Left lobe of liver (tissue), 2 donors: ENCODE results near the gene LHB. TPM values are rescaled to one million over a fixed set of nuclear protein-coding genes. Genes with fewer than 3 reads are reported as not detected.
"Not testable (repeated sequence)": the region's sequence is repeated elsewhere in the genome, so short reads cannot be mapped to it uniquely, and the experiment has no call there.

Experiments used
- ATAC-seq: fragments of 200-7000 bp; cut with Tn5 transposase; one replicate; pipeline ENCODE4 v1.9.1; 2020; ENCODE audit warnings: mild to moderate bottlenecking, moderate library complexity
- DNase-seq: peaks from one replicate; pipeline ENCODE4 v3.0.0-alpha.2; 2020; ENCODE audit warnings: low spot score
- total RNA-seq: library from RNA; stranded (reverse); gene quantifications from one replicate; pipeline ENCODE4 v1.2.1, GENCODE V29; 2021
- donor health status: DM: no; HTN: no; CAD: no; lungs with moderate emphysema.
- donor health status: DM: no; HTN: yes; CAD: no.

LHB gene
- not detected for total RNA-seq

- DNase-seq (no peak), ATAC-seq (no peak)
These were observed at the start of gene LHB for GRCh38 chr19:49017041-49017665. Gene LHB, minus strand, starts transcription at chr19:49017091. Its CDS starts 10 bp downstream, at chr19:49017081.

- DNase-seq (no peak), ATAC-seq (no peak)
These were observed 49.1 kb upstream of the LHB start for GRCh38 chr19:49065905-49066512.

GRCh38 chr19:49064768-49065611, 48.1 kb upstream of the LHB start, which contains the start of gene NTF4:
Gene NTF4, minus strand, starts transcription at chr19:49064818. Its CDS starts 2,821 bp downstream, at chr19:49061997.
- no peak for DNase-seq
- peak; percentile 65 for ATAC-seq

- DNase-seq = no peak
- no peak for ATAC-seq
These were observed 47.2 kb upstream of the LHB start for GRCh38 chr19:49064029-49064629.

- DNase-seq (no peak), ATAC-seq (no peak)
These were observed 44.6 kb upstream of the LHB start for GRCh38 chr19:49061445-49061844.

- ATAC-seq (no peak), DNase-seq (no peak)
These were observed 44.1 kb upstream of the LHB start for GRCh38 chr19:49061000-49061399.

DNA sequence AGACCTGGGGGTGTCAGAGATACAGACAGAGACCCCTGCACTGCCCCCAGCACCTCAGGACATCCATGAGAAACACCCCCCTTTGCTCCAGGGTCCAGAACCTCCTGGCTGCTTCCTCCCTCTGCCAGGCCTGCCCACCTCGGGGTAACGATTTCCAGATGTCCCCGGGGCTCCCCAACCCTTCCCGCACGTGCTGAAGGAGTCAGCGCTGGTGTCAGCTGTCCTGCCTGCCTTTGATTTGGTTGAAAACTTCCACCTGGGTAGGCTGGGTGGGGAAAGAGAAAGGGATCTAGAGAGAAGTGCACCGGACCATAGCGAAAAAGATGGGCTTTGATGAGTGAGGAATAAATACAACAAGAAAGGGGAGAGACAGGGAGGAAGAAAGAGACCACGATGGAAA, 42.2 kb upstream of the LHB start:
- ATAC-seq (no peak), DNase-seq (no peak)

DNA sequence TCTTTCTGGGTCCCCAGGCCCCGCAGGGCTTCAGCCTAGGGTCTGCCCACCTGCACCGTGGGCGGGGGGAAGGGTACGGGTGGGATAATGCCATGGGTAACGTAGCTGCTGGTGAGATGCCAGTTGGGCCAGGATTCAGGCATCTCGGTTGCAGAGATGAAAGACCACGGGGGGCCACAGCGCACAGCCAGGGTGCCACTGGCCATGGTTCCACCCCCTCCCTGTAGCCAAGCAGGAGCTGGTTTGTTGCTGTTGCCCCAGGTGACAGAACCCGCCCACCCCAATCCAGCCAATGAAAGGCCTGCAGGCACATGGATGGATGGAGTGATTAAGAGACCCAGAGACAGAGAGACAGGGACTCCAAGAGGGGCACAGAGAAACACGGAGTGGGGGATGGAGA, 41.7 kb upstream of the LHB start:
- DNase-seq = no peak
- ATAC-seq = no peak

DNA sequence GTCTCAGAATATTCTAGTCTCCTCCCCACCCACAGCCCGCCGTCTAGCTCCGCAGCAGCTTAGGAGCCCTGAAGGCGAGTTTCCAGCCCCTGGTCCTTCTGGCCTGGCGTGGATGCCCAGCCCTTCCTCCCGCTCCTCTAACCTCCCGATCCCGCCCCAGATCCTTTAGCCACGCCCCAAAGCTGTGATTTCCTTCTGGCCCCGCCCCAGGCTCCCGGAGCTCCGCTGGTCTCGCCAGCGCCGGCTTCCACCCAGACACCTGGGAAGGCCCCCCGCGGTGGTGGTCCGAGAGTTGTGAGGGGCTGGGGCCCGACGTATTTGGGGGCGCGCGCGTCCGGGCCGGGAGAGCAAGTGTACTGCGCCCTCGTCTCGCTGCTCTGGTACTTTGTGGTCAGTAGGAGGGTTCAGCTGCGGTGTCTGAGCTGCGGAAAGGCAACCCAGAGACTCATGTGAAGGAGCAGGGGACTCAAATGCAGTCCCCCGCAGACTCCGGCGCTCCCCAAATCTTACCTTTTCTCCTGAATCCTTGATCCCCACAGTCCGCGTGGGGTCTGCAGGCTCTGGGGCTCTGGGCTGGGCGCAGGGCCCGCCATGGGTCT, 40.8 kb upstream of the LHB start, which contains the start of gene CGB7:
Gene CGB7 (minus strand): TSS at position 114 of the 599 bp plus-strand sequence. CDS start 2,374 bp downstream, outside the sequence.
- ATAC-seq = peak; percentile 76
- peak; percentile 70 for DNase-seq

GRCh38 chr19:49056902-49057596, 40.2 kb upstream of the LHB start:
- peak; percentile 9 for ATAC-seq
- not testable (repeated sequence) for DNase-seq

GRCh38 chr19:49056101-49056901, 39.4 kb upstream of the LHB start:
- DNase-seq = peak; percentile 64
- peak; percentile 90 for ATAC-seq

DNA sequence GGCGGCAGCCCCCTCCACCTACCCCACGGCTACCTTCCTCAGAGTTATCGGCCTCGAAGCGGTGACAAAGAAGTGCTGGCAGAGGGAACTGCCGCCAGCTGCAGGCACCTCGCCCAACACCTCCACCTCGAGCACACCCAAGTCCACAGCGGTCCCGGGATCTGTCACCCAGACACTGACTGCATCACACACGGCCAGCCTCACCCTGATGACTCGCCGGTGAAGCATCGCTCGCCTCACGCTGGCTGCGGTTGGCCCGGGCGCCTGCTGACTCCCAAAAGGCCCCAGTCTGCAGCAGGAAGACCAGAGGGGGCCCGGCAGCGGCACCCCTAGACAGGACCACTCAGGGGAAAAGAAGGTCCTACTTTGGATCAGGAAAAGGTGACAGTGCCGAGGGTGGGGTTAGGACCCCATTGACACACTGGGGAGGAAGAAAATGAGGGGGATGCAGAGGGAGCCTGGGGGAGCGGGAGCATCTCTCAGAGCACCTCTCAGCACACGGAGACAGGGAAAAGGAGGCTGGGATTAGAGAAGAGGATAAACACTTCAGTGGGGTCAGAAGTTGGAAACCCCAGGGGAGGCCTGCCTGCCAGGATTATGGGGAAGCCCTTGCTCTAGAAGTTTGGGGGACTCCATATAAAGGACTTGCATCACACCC, 33.6 kb upstream of the LHB start:
- not testable (repeated sequence) for DNase-seq, ATAC-seq

GRCh38 chr19:49049834-49050233, 32.9 kb upstream of the LHB start:
- not testable (repeated sequence) for DNase-seq, ATAC-seq

GRCh38 chr19:49049011-49049410, 32.1 kb upstream of the LHB start, which contains the start of gene CGB8:
Gene CGB8, minus strand, starts transcription at chr19:49049111. Its CDS starts 372 bp downstream, at chr19:49048739.
- ATAC-seq, DNase-seq: not testable (repeated sequence)

GRCh38 chr19:49043548-49043947, 26.7 kb upstream of the LHB start, which contains the start of gene CGB5:
Gene CGB5, plus strand, starts transcription at chr19:49043848. Its CDS starts 362 bp downstream, at chr19:49044210.
- DNase-seq, ATAC-seq: not testable (repeated sequence)

GRCh38 chr19:49042666-49043065, 25.8 kb upstream of the LHB start:
- ATAC-seq, DNase-seq: not testable (repeated sequence)

DNA sequence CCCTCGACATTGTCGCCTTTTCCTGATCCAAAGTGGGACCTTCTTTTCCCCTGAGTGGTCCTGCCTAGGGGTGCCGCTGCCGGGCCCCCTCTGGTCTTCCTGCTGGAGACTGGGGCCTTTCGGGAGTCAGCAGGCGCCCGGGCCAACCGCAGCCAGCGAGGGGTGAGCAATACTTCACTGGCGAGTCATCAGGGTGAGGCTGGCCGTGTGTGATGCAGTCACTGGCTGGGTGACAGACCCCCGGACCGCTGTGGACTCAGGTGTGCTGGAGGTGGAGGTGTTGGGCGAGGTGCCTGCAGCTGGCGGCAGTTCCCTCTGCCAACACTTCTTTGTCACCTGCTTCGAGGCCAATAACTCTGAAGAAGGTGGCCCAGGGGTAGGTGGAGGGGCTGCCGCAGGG, 25.3 kb upstream of the LHB start:
- ATAC-seq (no peak), DNase-seq (no peak)

DNA sequence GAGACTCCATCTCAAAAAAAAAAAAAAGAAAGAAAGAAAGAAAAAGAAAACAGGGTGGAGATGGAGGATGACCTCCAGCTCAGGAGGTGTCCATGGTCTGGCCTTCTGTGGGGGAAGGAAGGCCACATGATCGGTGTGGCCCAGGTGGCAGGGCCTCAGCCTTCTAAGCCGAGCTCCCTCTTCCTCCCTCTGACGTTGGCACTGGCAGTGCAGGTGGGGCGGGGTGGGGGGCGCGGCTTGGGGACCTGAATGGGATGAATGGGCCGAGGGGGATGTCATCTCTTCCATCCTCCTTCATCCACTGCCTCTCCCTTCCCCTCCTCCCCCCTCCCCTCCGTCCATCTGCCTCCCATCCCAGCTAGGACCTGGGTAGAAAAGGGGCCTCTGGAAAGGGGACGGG, 22.8 kb upstream of the LHB start:
- DNase-seq, ATAC-seq: not testable (repeated sequence)
